HCT116 (cell line): ENCODE data around the gene PRRX2. TPM values are rescaled to one million over a fixed set of nuclear protein-coding genes. Genes with fewer than 3 reads are reported as not detected.
"Not testable (repeated sequence)": the region's sequence is repeated elsewhere in the genome, so short reads cannot be mapped to it uniquely, and the experiment has no call there.

Source experiments
- ATAC-seq: fragments of 200-7000 bp; cut with Tn5 transposase; 2 replicates; pipeline ENCODE4 v1.9.1; 2020; ENCODE audit warnings: mild to moderate bottlenecking, moderate library complexity
- BruUV-seq: library from RNA; stranded (reverse); fragments of 400-500 nt; replicated peaks from 2 replicates; lab custom pipeline; 2021; lab: Mats Ljungman, UMichigan
- CTCF ChIA-PET: fragments of 300-600 bp; sonication (Branson Sonifier 250); formaldehyde crosslinking; loops from one replicate; lab custom pipeline; 2021; ENCODE audit warnings: antibody characterized with exemption; lab: Charles Lee
- POLR2A ChIA-PET: fragments of 300-600, 350-600 bp; sonication (Branson Sonifier 250); formaldehyde crosslinking; loops from one replicate; lab custom pipeline; 2021; ENCODE audit warnings: antibody characterized with exemption; lab: Charles Lee
- RAD21 ChIA-PET, 2 experiments: fragments of 300-600 bp; sonication (Branson Sonifier 250); formaldehyde crosslinking; loops; one replicate each; lab custom pipeline; 2023; ENCODE audit warnings: low total read pairs in 2 of 2; ENCODE audit not compliant: uncharacterized antibody in 2 of 2, unreplicated experiment in 2 of 2, low non-redundant PET in 1 of 2; lab: Charles Lee
- DNase-seq: peaks from one replicate; pipeline ENCODE4 v3.0.0-alpha.2; 2010; ENCODE audit warnings: low read depth, low spot score
- H2AFZ ChIP-seq: fragments of 200-600 bp; shearing (Covaris generic), sonication (generic); 2 replicates; pipeline ENCODE4 v1.6.1; 2017; ENCODE audit warnings: low read depth, mixed run types, mixed read lengths, antibody characterized with exemption, low read length; ENCODE audit not compliant: poor library complexity, severe bottlenecking
- H3K27ac ChIP-seq: 2 replicates; pipeline ENCODE4 v1.5.1; 2012; ENCODE audit warnings: low read depth, low read length
- H3K27me3 ChIP-seq: fragments of 200-600 bp; sonication (generic); 2 replicates; pipeline ENCODE4 v1.6.1; 2016; ENCODE audit warnings: mixed run types, low read length, mixed read lengths; ENCODE audit not compliant: insufficient read depth
- H3K36me3 ChIP-seq, 2 experiments: fragments of 200-500 bp in 1 of 2; fragments of 200-600 bp in 1 of 2; sonication (Bioruptor generic) in 1 of 2; sonication (generic) in 1 of 2; 2 replicates each; pipeline versions ENCODE4 v1.5.1 to v1.6.1; 2014 to 2016; ENCODE audit warnings: low read length in 2 of 2, inconsistent platforms in 1 of 2, mixed read lengths in 1 of 2, mixed run types in 1 of 2; ENCODE audit not compliant: insufficient read depth in 2 of 2, control insufficient read depth in 1 of 2
- H3K4me1 ChIP-seq, 2 experiments: fragments of 200-600 bp in 1 of 2; sonication (generic) in 1 of 2; 2 replicates each; pipeline versions ENCODE4 v1.5.1 to v1.6.1; 2012 to 2017; ENCODE audit warnings: low read length in 2 of 2, inconsistent platforms in 1 of 2, mild to moderate bottlenecking in 1 of 2, mixed read lengths in 1 of 2, mixed run types in 1 of 2, moderate library complexity in 1 of 2; ENCODE audit not compliant: insufficient read depth in 2 of 2, control insufficient read depth in 1 of 2
- H3K4me2 ChIP-seq: fragments of 200-600 bp; sonication (generic); 2 replicates; pipeline ENCODE4 v1.6.1; 2017; ENCODE audit warnings: mixed run types, low read length, mixed read lengths
- H3K4me3 ChIP-seq, 2 experiments: fragments of 200-600 bp in 1 of 2; sonication (generic) in 1 of 2; replicated peaks in 1 of 2; 2 replicates each; pipeline ENCODE4 v1.5.1; 2011 to 2016; ENCODE audit warnings: low read length in 2 of 2, control low read depth in 1 of 2, low read depth in 1 of 2, mild to moderate bottlenecking in 1 of 2, mixed read lengths in 1 of 2, mixed run types in 1 of 2
- H3K79me2 ChIP-seq: fragments of 200-600 bp; sonication (generic); 2 replicates; pipeline ENCODE4 v1.6.1; 2017; ENCODE audit warnings: mild to moderate bottlenecking, mixed run types, low read length, moderate library complexity, mixed read lengths; ENCODE audit not compliant: insufficient read depth
- H3K9ac ChIP-seq: fragments of 200-600 bp; sonication (generic); 2 replicates; pipeline ENCODE4 v1.6.1; 2016; ENCODE audit warnings: low read length, mixed read lengths
- H3K9me2 ChIP-seq: fragments of 200-600 bp; sonication (generic), shearing (Covaris generic); 2 replicates; pipeline ENCODE4 v1.6.1; 2017; ENCODE audit warnings: mixed run types, mild to moderate bottlenecking, moderate library complexity; ENCODE audit not compliant: insufficient read depth
- H3K9me3 ChIP-seq, 2 experiments: fragments of 200-500 bp in 1 of 2; fragments of 200-600 bp in 1 of 2; sonication (Bioruptor generic) in 1 of 2; sonication (generic) in 1 of 2; 2 replicates each; pipeline ENCODE4 v1.6.1; 2014 to 2017; ENCODE audit warnings: low read length in 2 of 2, mixed read lengths in 2 of 2, inconsistent platforms in 1 of 2, low read depth in 1 of 2, mild to moderate bottlenecking in 1 of 2, mixed run types in 1 of 2, moderate library complexity in 1 of 2; ENCODE audit not compliant: control insufficient read depth in 1 of 2, insufficient read depth in 1 of 2
- H4K20me1 ChIP-seq: fragments of 200-600 bp; sonication (generic), shearing (Covaris generic); 2 replicates; pipeline ENCODE4 v1.6.1; 2017; ENCODE audit warnings: mixed run types, mild to moderate bottlenecking, moderate library complexity; ENCODE audit not compliant: insufficient read depth
- CBX3 ChIP-seq: IDR thresholded peaks from 2 replicates; pipeline ENCODE4 v1.6.1; 2012; ENCODE audit warnings: low read depth
- CEBPB ChIP-seq: IDR thresholded peaks from 2 replicates; pipeline ENCODE4 v1.6.1; 2012; ENCODE audit warnings: low read depth
- ELF1 ChIP-seq: IDR thresholded peaks from 2 replicates; pipeline ENCODE4 v1.6.1; 2012; ENCODE audit warnings: low read depth, borderline replicate concordance
- EZH2 ChIP-seq: fragments of 200-600 bp; sonication (generic); IDR thresholded peaks from 2 replicates; pipeline ENCODE4 v1.6.1; 2017; ENCODE audit warnings: antibody characterized with exemption, mixed run types
- EZH2phosphoT487 ChIP-seq: fragments of 200-600 bp; IDR thresholded peaks from 2 replicates; pipeline ENCODE4 v1.6.1; 2018; ENCODE audit warnings: antibody characterized with exemption, borderline replicate concordance
- FOSL1 ChIP-seq: IDR thresholded peaks from 2 replicates; pipeline ENCODE4 v1.6.1; 2012; ENCODE audit warnings: low read depth
- RAD21 ChIP-seq: IDR thresholded peaks from 2 replicates; pipeline ENCODE4 v1.6.1; 2012; ENCODE audit warnings: low read depth, mild to moderate bottlenecking
- SP1 ChIP-seq: IDR thresholded peaks from 2 replicates; pipeline ENCODE4 v1.6.1; 2012; ENCODE audit warnings: low read depth
- SRF ChIP-seq: IDR thresholded peaks from 2 replicates; pipeline ENCODE4 v1.6.1; 2012; ENCODE audit warnings: low read depth
- YY1 ChIP-seq: IDR thresholded peaks from 2 replicates; pipeline ENCODE4 v1.6.1; 2011; ENCODE audit warnings: low read length, low read depth, moderate library complexity, mild to moderate bottlenecking; ENCODE audit not compliant: insufficient replicate concordance; ENCODE audit errors: extremely low read depth
- ZFX ChIP-seq: fragments of 450-650 bp; IDR thresholded peaks from 2 replicates; pipeline ENCODE4 v1.6.1; 2017
- ZNF274 ChIP-seq: fragments of 200-500 bp; sonication (Bioruptor generic); IDR thresholded peaks from 2 replicates; pipeline ENCODE4 v1.6.1; 2014; ENCODE audit warnings: mild to moderate bottlenecking, low read depth, low read length, inconsistent platforms
- intact Hi-C: fragments of 100-400 bp; cut with micrococcal nuclease; formaldehyde crosslinking; loops from 2 replicates; pipeline ENCODE4 v1.10.0; 2022
- total RNA-seq: library from RNA; stranded (reverse); gene quantifications from one replicate; pipeline ENCODE4 v1.2.1, GENCODE V29; 2021; ENCODE audit not compliant: unreplicated experiment
- TF ChIP-seq, protein P1 (sequence below): IDR thresholded peaks from 2 replicates; pipeline ENCODE4 v1.6.1; 2012
- TF ChIP-seq, protein P2 (sequence below), 3 experiments: fragments of 200-600 bp in 1 of 3; sonication (generic) in 1 of 3; IDR thresholded peaks in 2 of 3; conservative IDR thresholded peaks in 1 of 3; 2 replicates each; pipeline ENCODE4 v1.5.1; 2012 to 2017; ENCODE audit warnings: low read depth in 2 of 3, low read length in 2 of 3, antibody characterized with exemption in 1 of 3, borderline replicate concordance in 1 of 3, control low read depth in 1 of 3, mild to moderate bottlenecking in 1 of 3, mixed read lengths in 1 of 3, mixed run types in 1 of 3, moderate library complexity in 1 of 3; ENCODE audit not compliant: insufficient read depth in 1 of 3
- TF ChIP-seq, protein P3 (sequence below): IDR thresholded peaks from 2 replicates; pipeline ENCODE4 v1.6.1; 2012; ENCODE audit warnings: low read depth
- TF ChIP-seq, protein P4 (sequence below): IDR thresholded peaks from 2 replicates; pipeline ENCODE4 v1.6.1; 2012

PRRX2 gene
- total RNA-seq, 1 experiment from 2014 or later: 25.5 TPM

DNA sequence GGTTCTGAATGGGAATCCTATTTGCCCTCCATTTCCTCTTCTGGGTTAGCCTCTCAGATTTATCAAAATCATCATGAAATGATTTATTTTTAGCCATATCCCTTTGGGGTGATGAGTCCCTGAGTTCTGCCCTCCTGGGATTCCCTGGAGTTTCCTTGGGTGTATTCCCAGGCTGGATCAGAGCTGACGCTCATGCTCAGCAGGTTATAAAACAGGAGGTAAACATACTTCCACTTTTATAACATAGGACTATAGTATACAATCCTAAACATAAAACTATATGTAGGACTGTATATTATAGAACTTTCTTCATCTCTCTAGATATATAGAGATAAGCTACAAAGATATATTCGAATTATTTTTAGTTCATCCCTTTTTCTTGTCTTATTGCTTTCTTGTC is 4.4 kb upstream of the PRRX2 start:
- Histone ChIP-seq H4K20me1 (no peaks in the 10 kb centered on the region), H3K27me3 (no peaks in the 10 kb centered on the region), H3K36me3 (no peaks in the 10 kb centered on the region), H2AFZ (no peak overlapping the region), H3K4me2 (no peak overlapping the region), H3K9ac (no peak overlapping the region), H3K79me2 (no peaks in the 10 kb centered on the region), H3K4me3 (no peak overlapping the region), H3K9me2 (no peaks in the 10 kb centered on the region), H3K4me1 (peaks cover 3 to 18% of the 10 kb centered on the region in 2 experiments; a peak in 3 of 4 replicates), H3K27ac (no peak overlapping the region), H3K9me3 (no peaks in the 10 kb centered on the region)
- TF ChIP-seq, protein P1, sequence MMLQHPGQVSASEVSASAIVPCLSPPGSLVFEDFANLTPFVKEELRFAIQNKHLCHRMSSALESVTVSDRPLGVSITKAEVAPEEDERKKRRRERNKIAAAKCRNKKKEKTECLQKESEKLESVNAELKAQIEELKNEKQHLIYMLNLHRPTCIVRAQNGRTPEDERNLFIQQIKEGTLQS: no peak
- TF ChIP-seq, protein P2, sequence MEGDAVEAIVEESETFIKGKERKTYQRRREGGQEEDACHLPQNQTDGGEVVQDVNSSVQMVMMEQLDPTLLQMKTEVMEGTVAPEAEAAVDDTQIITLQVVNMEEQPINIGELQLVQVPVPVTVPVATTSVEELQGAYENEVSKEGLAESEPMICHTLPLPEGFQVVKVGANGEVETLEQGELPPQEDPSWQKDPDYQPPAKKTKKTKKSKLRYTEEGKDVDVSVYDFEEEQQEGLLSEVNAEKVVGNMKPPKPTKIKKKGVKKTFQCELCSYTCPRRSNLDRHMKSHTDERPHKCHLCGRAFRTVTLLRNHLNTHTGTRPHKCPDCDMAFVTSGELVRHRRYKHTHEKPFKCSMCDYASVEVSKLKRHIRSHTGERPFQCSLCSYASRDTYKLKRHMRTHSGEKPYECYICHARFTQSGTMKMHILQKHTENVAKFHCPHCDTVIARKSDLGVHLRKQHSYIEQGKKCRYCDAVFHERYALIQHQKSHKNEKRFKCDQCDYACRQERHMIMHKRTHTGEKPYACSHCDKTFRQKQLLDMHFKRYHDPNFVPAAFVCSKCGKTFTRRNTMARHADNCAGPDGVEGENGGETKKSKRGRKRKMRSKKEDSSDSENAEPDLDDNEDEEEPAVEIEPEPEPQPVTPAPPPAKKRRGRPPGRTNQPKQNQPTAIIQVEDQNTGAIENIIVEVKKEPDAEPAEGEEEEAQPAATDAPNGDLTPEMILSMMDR (IDR thresholded peaks at IDR 0.05 in 2 of 3, conservative IDR thresholded peaks at IDR 0.05 in 1 of 3; ENCODE audit: borderline replicate concordance in 1 of 3, insufficient read depth in 1 of 3, low read depth in 2 of 3, low read length in 2 of 3): no peak
- TF ChIP-seq YY1: no peak
- no peak for TF ChIP-seq SP1
- TF ChIP-seq SRF: no peak
- TF ChIP-seq, protein P3, sequence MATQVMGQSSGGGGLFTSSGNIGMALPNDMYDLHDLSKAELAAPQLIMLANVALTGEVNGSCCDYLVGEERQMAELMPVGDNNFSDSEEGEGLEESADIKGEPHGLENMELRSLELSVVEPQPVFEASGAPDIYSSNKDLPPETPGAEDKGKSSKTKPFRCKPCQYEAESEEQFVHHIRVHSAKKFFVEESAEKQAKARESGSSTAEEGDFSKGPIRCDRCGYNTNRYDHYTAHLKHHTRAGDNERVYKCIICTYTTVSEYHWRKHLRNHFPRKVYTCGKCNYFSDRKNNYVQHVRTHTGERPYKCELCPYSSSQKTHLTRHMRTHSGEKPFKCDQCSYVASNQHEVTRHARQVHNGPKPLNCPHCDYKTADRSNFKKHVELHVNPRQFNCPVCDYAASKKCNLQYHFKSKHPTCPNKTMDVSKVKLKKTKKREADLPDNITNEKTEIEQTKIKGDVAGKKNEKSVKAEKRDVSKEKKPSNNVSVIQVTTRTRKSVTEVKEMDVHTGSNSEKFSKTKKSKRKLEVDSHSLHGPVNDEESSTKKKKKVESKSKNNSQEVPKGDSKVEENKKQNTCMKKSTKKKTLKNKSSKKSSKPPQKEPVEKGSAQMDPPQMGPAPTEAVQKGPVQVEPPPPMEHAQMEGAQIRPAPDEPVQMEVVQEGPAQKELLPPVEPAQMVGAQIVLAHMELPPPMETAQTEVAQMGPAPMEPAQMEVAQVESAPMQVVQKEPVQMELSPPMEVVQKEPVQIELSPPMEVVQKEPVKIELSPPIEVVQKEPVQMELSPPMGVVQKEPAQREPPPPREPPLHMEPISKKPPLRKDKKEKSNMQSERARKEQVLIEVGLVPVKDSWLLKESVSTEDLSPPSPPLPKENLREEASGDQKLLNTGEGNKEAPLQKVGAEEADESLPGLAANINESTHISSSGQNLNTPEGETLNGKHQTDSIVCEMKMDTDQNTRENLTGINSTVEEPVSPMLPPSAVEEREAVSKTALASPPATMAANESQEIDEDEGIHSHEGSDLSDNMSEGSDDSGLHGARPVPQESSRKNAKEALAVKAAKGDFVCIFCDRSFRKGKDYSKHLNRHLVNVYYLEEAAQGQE: no peak
- TF ChIP-seq, protein P4, sequence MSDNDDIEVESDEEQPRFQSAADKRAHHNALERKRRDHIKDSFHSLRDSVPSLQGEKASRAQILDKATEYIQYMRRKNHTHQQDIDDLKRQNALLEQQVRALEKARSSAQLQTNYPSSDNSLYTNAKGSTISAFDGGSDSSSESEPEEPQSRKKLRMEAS: no peak
- no peak for TF ChIP-seq CBX3
- no peak for TF ChIP-seq EZH2phosphoT487
- no peak for TF ChIP-seq EZH2
- TF ChIP-seq ZNF274: no peak
- TF ChIP-seq CEBPB: no peak
- TF ChIP-seq ZFX: no peak
- no peak for TF ChIP-seq RAD21
- TF ChIP-seq ELF1: no peak
- TF ChIP-seq FOSL1: no peak
- ChIA-PET CTCF (no interaction called here), RAD21 (no interaction called here), POLR2A (no interaction called here)
- BruUV-seq: no TSS peak
- no peak for ATAC-seq
- intact Hi-C loops: no loop called here
- no peak for DNase-seq

DNA sequence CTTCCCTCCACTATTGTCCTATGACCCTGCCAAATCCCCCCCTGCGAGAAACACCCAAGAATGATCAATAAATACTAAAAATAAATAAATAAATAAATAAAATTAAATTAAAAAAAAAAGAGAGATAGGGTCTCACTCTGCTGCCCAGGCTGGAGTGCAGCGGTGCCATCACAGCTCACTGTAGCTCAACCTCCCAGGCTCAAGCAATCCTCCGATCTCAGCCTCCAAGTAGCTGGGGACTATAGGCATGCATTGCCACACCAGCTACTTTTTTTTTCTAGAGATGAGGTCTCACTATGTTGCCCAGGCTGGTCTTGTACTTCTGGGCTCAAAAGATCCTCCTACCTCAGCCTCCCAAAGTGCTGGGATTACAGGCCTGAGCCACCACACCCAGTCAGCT is 3.2 kb upstream of the PRRX2 start:
- RAD21 ChIA-PET, H2AFZ ChIP-seq, ATAC-seq, BruUV-seq, H3K4me3 ChIP-seq, intact Hi-C loops, H4K20me1 ChIP-seq, H3K9me3 ChIP-seq, H3K36me3 ChIP-seq, H3K27me3 ChIP-seq, H3K79me2 ChIP-seq, POLR2A ChIA-PET, H3K4me2 ChIP-seq, H3K9me2 ChIP-seq, H3K9ac ChIP-seq, DNase-seq, H3K27ac ChIP-seq: not testable (repeated sequence)
- H3K4me1 ChIP-seq: peaks cover 6 to 16% of the 10 kb centered on the region in 2 experiments
- CTCF ChIA-PET: interaction anchor here (0.7 kb wide), 1 partner anchor 97 kb away, joined by 3 read pairs; no protein-coding TSS in a partner anchor
